Fibroblast of lung (primary cell): ENCODE data around the gene SORBS1. TPM values are rescaled to one million over a fixed set of nuclear protein-coding genes. Genes with fewer than 3 reads are reported as not detected.

Experiments
- DNase-seq, 2 donors: peaks; one replicate each; pipeline versions ENCODE4 v3.0.0 to v3.0.0-alpha.2; 2010; ENCODE audit warnings: low read depth in 2 of 2
- H2AFZ ChIP-seq: 2 replicates; pipeline ENCODE4 v1.5.1; 2012; ENCODE audit warnings: low read length, control low read depth, inconsistent platforms
- H3K27ac ChIP-seq: 2 replicates; pipeline ENCODE4 v1.5.1; 2011; ENCODE audit warnings: low read length, control low read depth; ENCODE audit not compliant: insufficient read depth
- H3K27me3 ChIP-seq: 2 replicates; pipeline ENCODE4 v1.5.1; 2011; ENCODE audit warnings: mild to moderate bottlenecking, low read length; ENCODE audit not compliant: control insufficient read depth, insufficient read depth
- H3K36me3 ChIP-seq: 2 replicates; pipeline ENCODE4 v1.5.1; 2011; ENCODE audit warnings: low read length; ENCODE audit not compliant: control insufficient read depth, insufficient read depth
- H3K4me1 ChIP-seq: 2 replicates; pipeline ENCODE4 v1.5.1; 2011; ENCODE audit warnings: low read length; ENCODE audit not compliant: control insufficient read depth, insufficient read depth; ENCODE audit errors: extremely low read depth
- H3K4me2 ChIP-seq: 2 replicates; pipeline ENCODE4 v1.5.1; 2011; ENCODE audit warnings: low read length, control low read depth; ENCODE audit not compliant: insufficient read depth; ENCODE audit errors: extremely low read depth
- H3K4me3 ChIP-seq, 4 experiments: fragments of 200-600 bp in 1 of 4; sonication (generic) in 1 of 4; replicated peaks in 1 of 4; 2 replicates each; pipeline ENCODE4 v1.5.1; 2011 to 2016; ENCODE audit warnings: low read length in 4 of 4, low read depth in 3 of 4, mild to moderate bottlenecking in 3 of 4, control low read depth in 2 of 4, inconsistent platforms in 1 of 4, mixed read lengths in 1 of 4; ENCODE audit not compliant: insufficient read depth in 1 of 4; ENCODE audit errors: control extremely low read depth in 1 of 4
- H3K79me2 ChIP-seq: 2 replicates; pipeline ENCODE4 v1.5.1; 2012; ENCODE audit warnings: mild to moderate bottlenecking, low read length, inconsistent platforms; ENCODE audit not compliant: control insufficient read depth, insufficient read depth
- H3K9ac ChIP-seq: 2 replicates; pipeline ENCODE4 v1.5.1; 2011; ENCODE audit warnings: mild to moderate bottlenecking, low read length, control low read depth; ENCODE audit not compliant: insufficient read depth
- H3K9me3 ChIP-seq: 2 replicates; pipeline ENCODE4 v1.5.1; 2012; ENCODE audit warnings: low read depth, low read length; ENCODE audit not compliant: control insufficient read depth, insufficient read depth
- H4K20me1 ChIP-seq: 2 replicates; pipeline ENCODE4 v1.5.1; 2011; ENCODE audit warnings: low read length; ENCODE audit not compliant: control insufficient read depth, insufficient read depth; ENCODE audit errors: extremely low read depth
- EZH2 ChIP-seq: IDR thresholded peaks from 2 replicates; pipeline ENCODE4 v1.5.1; 2012; ENCODE audit warnings: low read length, control low read depth, mild to moderate bottlenecking; ENCODE audit errors: missing control alignments
- polyA plus RNA-seq, 2 donors: library from polyadenylated mRNA; depleted of rRNA in 1 of 2; stranded (reverse) in 1 of 2; unstranded in 1 of 2; fragments of >200 nt; gene quantifications; 2 replicates each; pipeline ENCODE4 v1.2.1, GENCODE V29; 2011 to 2012; ENCODE audit warnings: missing spikeins in 1 of 2
- total RNA-seq: library from RNA; depleted of rRNA; stranded (reverse); fragments of >200 nt; gene quantifications from 2 replicates; pipeline ENCODE4 v1.2.1, GENCODE V29; 2014
- TF ChIP-seq, protein P1 (sequence below), 2 donors: IDR thresholded peaks in 1 of 2; conservative IDR thresholded peaks in 1 of 2; 1 replicate in 1 of 2; 2 replicates in 1 of 2; pipeline ENCODE4 v1.5.1; 2011 to 2012; ENCODE audit warnings: low read length in 2 of 2, control low read depth in 1 of 2, inconsistent platforms in 1 of 2, low read depth in 1 of 2, mild to moderate bottlenecking in 1 of 2

Gene SORBS1
- total and polyA plus RNA-seq, 2 donors (not counting 1 experiment from before 2014, with no cell fraction given): 0.33 to 0.50 TPM

DNA sequence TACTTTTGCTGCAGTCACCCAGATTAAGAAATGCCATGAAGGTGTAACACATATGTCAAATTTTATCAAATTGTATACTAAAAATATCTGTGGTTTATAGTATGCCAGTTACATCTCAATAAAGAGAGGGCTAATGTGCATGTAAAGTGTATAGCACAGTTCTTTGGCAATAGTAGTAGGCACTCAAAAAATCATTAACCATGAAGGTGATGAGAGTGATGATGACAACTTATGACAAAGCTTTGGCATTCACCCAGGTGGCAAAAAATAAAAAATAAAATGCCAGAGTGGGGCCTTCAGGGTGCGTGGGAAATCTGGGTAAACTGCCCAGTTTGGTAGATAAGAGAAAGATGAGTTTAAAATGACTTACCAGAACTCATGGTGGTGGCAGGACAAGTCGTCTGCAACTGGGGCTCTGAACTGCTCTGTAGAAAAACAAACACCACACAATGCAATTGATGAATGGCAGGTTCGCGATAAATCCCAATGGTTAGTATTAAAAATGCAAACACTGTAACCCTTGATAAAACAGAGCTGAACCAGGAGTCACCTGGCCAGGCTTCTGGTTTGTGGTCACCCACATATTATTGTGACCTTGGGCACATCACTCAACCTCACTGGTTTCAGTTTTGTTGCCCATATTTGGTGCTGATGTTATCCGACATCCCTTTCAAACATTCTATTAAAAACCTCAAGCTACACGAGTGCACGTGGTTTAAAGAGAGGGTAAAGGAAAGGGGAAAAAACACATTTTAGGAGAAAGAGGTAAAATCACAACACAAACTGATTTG, 120.2 kb downstream of the SORBS1 start:
- no peaks in the 10 kb centered on the region for H3K9me3 ChIP-seq

DNA sequence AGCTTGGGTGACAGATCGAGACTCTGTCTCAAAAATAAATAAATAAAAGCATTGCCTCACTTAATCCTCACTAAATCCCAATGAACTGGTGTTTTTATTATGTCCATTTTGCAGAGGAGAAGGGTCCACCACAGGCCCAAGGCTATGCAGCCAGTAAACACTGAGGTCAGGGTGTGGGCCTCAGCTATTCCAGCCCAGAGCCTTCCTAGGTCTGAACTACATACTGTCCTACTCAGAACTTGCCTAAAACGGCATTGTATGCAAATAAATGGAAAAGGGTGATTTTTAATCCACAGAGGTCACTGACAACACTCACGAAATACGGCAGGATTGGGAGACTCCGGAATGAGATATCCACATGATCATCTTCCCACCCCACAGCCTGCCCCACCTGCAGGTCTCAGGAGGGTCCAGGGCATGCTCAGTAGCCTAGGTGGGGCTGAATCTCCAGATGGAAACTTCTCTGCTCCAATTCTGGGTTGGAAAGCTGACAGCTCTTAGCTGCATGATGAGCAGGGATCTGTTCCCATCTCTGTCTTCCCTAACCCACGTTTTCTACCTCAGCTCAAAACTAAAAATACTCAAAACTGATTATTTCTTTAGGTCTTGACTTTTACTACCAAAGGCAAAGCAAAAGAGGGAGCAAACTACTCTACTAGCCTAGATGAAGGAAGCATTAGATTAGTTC, 121.0 kb downstream of the SORBS1 start:
- TF ChIP-seq, protein P1, sequence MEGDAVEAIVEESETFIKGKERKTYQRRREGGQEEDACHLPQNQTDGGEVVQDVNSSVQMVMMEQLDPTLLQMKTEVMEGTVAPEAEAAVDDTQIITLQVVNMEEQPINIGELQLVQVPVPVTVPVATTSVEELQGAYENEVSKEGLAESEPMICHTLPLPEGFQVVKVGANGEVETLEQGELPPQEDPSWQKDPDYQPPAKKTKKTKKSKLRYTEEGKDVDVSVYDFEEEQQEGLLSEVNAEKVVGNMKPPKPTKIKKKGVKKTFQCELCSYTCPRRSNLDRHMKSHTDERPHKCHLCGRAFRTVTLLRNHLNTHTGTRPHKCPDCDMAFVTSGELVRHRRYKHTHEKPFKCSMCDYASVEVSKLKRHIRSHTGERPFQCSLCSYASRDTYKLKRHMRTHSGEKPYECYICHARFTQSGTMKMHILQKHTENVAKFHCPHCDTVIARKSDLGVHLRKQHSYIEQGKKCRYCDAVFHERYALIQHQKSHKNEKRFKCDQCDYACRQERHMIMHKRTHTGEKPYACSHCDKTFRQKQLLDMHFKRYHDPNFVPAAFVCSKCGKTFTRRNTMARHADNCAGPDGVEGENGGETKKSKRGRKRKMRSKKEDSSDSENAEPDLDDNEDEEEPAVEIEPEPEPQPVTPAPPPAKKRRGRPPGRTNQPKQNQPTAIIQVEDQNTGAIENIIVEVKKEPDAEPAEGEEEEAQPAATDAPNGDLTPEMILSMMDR (conservative IDR thresholded peaks at IDR 0.05 in 1 of 2, IDR thresholded peaks at IDR 0.05 in 1 of 2; ENCODE audit: low read depth in 1 of 2, low read length in 2 of 2): no peak
- TF ChIP-seq EZH2: no peak
- no peak for DNase-seq
- Histone ChIP-seq H3K27ac (no peak overlapping the region), H3K4me2 (no peak overlapping the region), H3K79me2 (no peaks in the 10 kb centered on the region), H3K9ac (no peak overlapping the region), H3K4me3 (no peak overlapping the region), H3K27me3 (no peaks in the 10 kb centered on the region), H3K9me3 (no peaks in the 10 kb centered on the region), H3K4me1 (no peaks in the 10 kb centered on the region), H2AFZ (no peak overlapping the region), H3K36me3 (no peaks in the 10 kb centered on the region), H4K20me1 (no peaks in the 10 kb centered on the region)

More for the DNA sequence above, 120.2 kb downstream of the SORBS1 start:
- Histone ChIP-seq H3K36me3 (no peaks in the 10 kb centered on the region), H3K9ac (no peak overlapping the region), H3K4me3 (no peak overlapping the region), H3K27ac (no peak overlapping the region), H3K27me3 (no peaks in the 10 kb centered on the region), H2AFZ (no peak overlapping the region), H3K4me2 (no peak overlapping the region), H3K4me1 (peaks cover 5% of the 10 kb centered on the region), H4K20me1 (no peaks in the 10 kb centered on the region), H3K79me2 (no peaks in the 10 kb centered on the region)
- peak in 1 of 2 donors; percentile 77 for DNase-seq
- TF ChIP-seq EZH2: no peak
- TF ChIP-seq, protein P1 (conservative IDR thresholded peaks at IDR 0.05 in 1 of 2, IDR thresholded peaks at IDR 0.05 in 1 of 2; ENCODE audit: low read depth in 1 of 2, low read length in 2 of 2): no peak

DNA sequence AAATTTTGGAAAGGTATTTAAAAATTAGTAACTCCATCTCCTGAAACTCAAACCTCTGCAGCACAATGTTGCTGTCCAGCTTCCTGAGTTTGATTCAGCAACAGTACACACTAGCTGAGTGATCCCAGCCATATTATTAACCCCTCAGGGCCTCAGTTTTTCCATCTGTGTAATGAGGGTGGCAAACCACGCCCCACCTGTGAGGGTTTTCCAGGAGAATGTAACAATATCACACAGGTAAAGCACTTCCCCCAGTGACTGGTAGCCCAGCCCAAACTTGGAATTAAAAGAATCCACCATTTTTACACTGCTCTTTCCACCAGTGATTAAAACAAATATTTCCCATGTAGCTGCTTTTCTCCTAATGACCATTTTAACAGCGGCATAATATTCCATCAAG, 122.4 kb downstream of the SORBS1 start:
- Histone ChIP-seq H3K79me2 (no peaks in the 10 kb centered on the region), H3K4me3 (no peak overlapping the region), H3K9ac (no peak overlapping the region), H3K9me3 (no peaks in the 10 kb centered on the region), H2AFZ (no peak overlapping the region), H3K36me3 (no peaks in the 10 kb centered on the region), H3K4me2 (no peak overlapping the region), H4K20me1 (no peaks in the 10 kb centered on the region), H3K27me3 (no peaks in the 10 kb centered on the region), H3K4me1 (no peaks in the 10 kb centered on the region), H3K27ac (no peak overlapping the region)
- no peak for TF ChIP-seq EZH2
- TF ChIP-seq, protein P1 (conservative IDR thresholded peaks at IDR 0.05 in 1 of 2, IDR thresholded peaks at IDR 0.05 in 1 of 2; ENCODE audit: low read depth in 1 of 2, low read length in 2 of 2): no peak
- no peak for DNase-seq
